HEK293 (cell line): ENCODE measurements around the gene DDX50.
A peak's percentile ranks its signal among the peaks of the same experiment; 100 is the strongest.

ENCODE experiments used
- CTCF ChIA-PET: fragments of 350-600 bp; formaldehyde crosslinking; extraction: SDS; loops from one replicate; lab custom pipeline; 2021; ENCODE audit warnings: antibody characterized with exemption; lab: Yijun Ruan, JAX
- POLR2A ChIA-PET: fragments of 300-600 bp; formaldehyde crosslinking; extraction: SDS; loops from one replicate; lab custom pipeline; 2020; ENCODE audit warnings: antibody characterized with exemption, inconsistent platforms; lab: Yijun Ruan, JAX
- H3K27ac ChIP-seq: fragments of 200-500 bp; sonication (Bioruptor generic); 2 replicates; pipeline ENCODE4 v1.5.1; 2014; ENCODE audit warnings: low read depth, low read length, control low read depth, inconsistent platforms; ENCODE audit errors: extremely low read depth
- H3K36me3 ChIP-seq, 2 experiments: fragments of 200-500 bp in 1 of 2; sonication (Bioruptor generic) in 1 of 2; 1 replicate in 1 of 2; 2 replicates in 1 of 2; pipeline ENCODE4 v1.5.1; 2014 to 2017; ENCODE audit warnings: inconsistent platforms in 2 of 2, low read length in 2 of 2; ENCODE audit not compliant: control insufficient read depth in 2 of 2, insufficient read depth in 1 of 2
- H3K4me1 ChIP-seq: fragments of 200-500 bp; sonication (Bioruptor generic); 2 replicates; pipeline ENCODE4 v1.5.1; 2014; ENCODE audit warnings: mild to moderate bottlenecking, low read length, inconsistent platforms; ENCODE audit not compliant: control insufficient read depth, insufficient read depth
- H3K4me3 ChIP-seq: 2 replicates; pipeline ENCODE4 v1.5.1; 2011; ENCODE audit warnings: low read depth, mild to moderate bottlenecking, control low read depth, low read length, moderate library complexity
- H3K9me3 ChIP-seq: fragments of 200-500 bp; sonication (Bioruptor generic); 2 replicates; pipeline ENCODE4 v1.5.1; 2014; ENCODE audit warnings: low read depth, low read length, inconsistent platforms; ENCODE audit not compliant: control insufficient read depth, insufficient read depth
- BCL11A ChIP-seq: fragments of 450-650 bp; formaldehyde crosslinking; IDR thresholded peaks from 2 replicates; pipeline ENCODE4 v1.5.1; 2016; ENCODE audit warnings: low read depth, missing biosample characterization, missing genetic modification characterization
- IKZF3 ChIP-seq: fragments of 450-650 bp; IDR thresholded peaks from 2 replicates; pipeline ENCODE4 v1.5.0; 2018; ENCODE audit warnings: missing biosample characterization, mild to moderate bottlenecking, missing genetic modification characterization, moderate library complexity
- PBX3 ChIP-seq: sonication (generic); formaldehyde crosslinking; IDR thresholded peaks from 2 replicates; pipeline ENCODE4 v1.8.1; 2022; ENCODE audit warnings: mild to moderate bottlenecking, moderate library complexity, missing genetic modification reagents
- PRDM1 ChIP-seq: fragments of 450-650 bp; formaldehyde crosslinking; IDR thresholded peaks from 2 replicates; pipeline ENCODE4; 2016; ENCODE audit warnings: missing biosample characterization, missing genetic modification characterization
- SETDB1 ChIP-seq: IDR thresholded peaks from one replicate; pipeline ENCODE4 v1.6.1; 2017; ENCODE audit warnings: mild to moderate bottlenecking, low read length, moderate library complexity, mixed read lengths; ENCODE audit not compliant: insufficient read length
- SP7 ChIP-seq: fragments of 450-650 bp; formaldehyde crosslinking; IDR thresholded peaks from 2 replicates; pipeline ENCODE4 v1.5.1; 2016; ENCODE audit warnings: missing biosample characterization, missing genetic modification characterization
- YY1 ChIP-seq: fragments of 450-650 bp; formaldehyde crosslinking; IDR thresholded peaks from 2 replicates; pipeline ENCODE4 v1.5.1; 2018; ENCODE audit warnings: missing biosample characterization, missing genetic modification characterization
- YY2 ChIP-seq: fragments of 450-650 bp; formaldehyde crosslinking; IDR thresholded peaks from 2 replicates; pipeline ENCODE4 v1.5.1; 2016; ENCODE audit warnings: missing biosample characterization, missing genetic modification characterization
- ZBTB1 ChIP-seq: fragments of 450-650 bp; formaldehyde crosslinking; IDR thresholded peaks from 2 replicates; pipeline ENCODE4 v1.5.1; 2016; ENCODE audit warnings: missing biosample characterization, missing genetic modification characterization
- ZNF169 ChIP-seq: fragments of 450-650 bp; formaldehyde crosslinking; IDR thresholded peaks from 2 replicates; pipeline ENCODE4 v1.5.1; 2016; ENCODE audit warnings: missing biosample characterization, missing genetic modification characterization
- ZNF184 ChIP-seq: fragments of 450-650 bp; IDR thresholded peaks from 2 replicates; pipeline ENCODE4 v1.5.1; 2018; ENCODE audit warnings: missing biosample characterization, mild to moderate bottlenecking, missing genetic modification characterization
- ZNF23 ChIP-seq: fragments of 450-650 bp; formaldehyde crosslinking; IDR thresholded peaks from 2 replicates; pipeline ENCODE4 v1.5.1; 2016; ENCODE audit warnings: missing biosample characterization, missing genetic modification characterization, borderline replicate concordance
- ZNF26 ChIP-seq: fragments of 450-650 bp; formaldehyde crosslinking; IDR thresholded peaks from 2 replicates; pipeline ENCODE4 v1.5.1; 2016; ENCODE audit warnings: missing biosample characterization, missing genetic modification characterization
- ZNF354C ChIP-seq: fragments of 450-650 bp; formaldehyde crosslinking; IDR thresholded peaks from 2 replicates; pipeline ENCODE4 v1.5.1; 2016; ENCODE audit warnings: missing biosample characterization, missing genetic modification characterization, low read depth, borderline replicate concordance
- ZNF391 ChIP-seq: fragments of 450-650 bp; formaldehyde crosslinking; IDR thresholded peaks from 2 replicates; pipeline ENCODE4 v1.5.1; 2016; ENCODE audit warnings: low read depth, missing biosample characterization, missing genetic modification characterization, borderline replicate concordance
- ZNF416 ChIP-seq: fragments of 450-650 bp; formaldehyde crosslinking; IDR thresholded peaks from 2 replicates; pipeline ENCODE4 v1.5.1; 2016; ENCODE audit warnings: missing biosample characterization, missing genetic modification characterization
- ZNF473 ChIP-seq: fragments of 450-650 bp; formaldehyde crosslinking; IDR thresholded peaks from 2 replicates; pipeline ENCODE4 v1.5.1; 2017; ENCODE audit warnings: missing biosample characterization, missing genetic modification characterization
- ZNF521 ChIP-seq: fragments of 450-650 bp; formaldehyde crosslinking; IDR thresholded peaks from 2 replicates; pipeline ENCODE4 v1.5.1; 2017; ENCODE audit warnings: missing biosample characterization, mild to moderate bottlenecking, missing genetic modification characterization
- ZNF529 ChIP-seq: fragments of 450-650 bp; formaldehyde crosslinking; IDR thresholded peaks from 2 replicates; pipeline ENCODE4 v1.5.1; 2017; ENCODE audit warnings: missing genetic modification characterization, missing biosample characterization; ENCODE audit not compliant: insufficient replicate concordance
- ZNF530 ChIP-seq: fragments of 450-650 bp; formaldehyde crosslinking; IDR thresholded peaks from 2 replicates; pipeline ENCODE4 v1.5.1; 2016; ENCODE audit warnings: low read depth, missing biosample characterization, missing genetic modification characterization
- ZNF610 ChIP-seq: fragments of 450-650 bp; formaldehyde crosslinking; IDR thresholded peaks from 2 replicates; pipeline ENCODE4 v1.5.1; 2016; ENCODE audit warnings: missing biosample characterization, missing genetic modification characterization, borderline replicate concordance
- ZNF623 ChIP-seq: fragments of 450-650 bp; formaldehyde crosslinking; IDR thresholded peaks from 2 replicates; pipeline ENCODE4 v1.5.1; 2016; ENCODE audit warnings: missing biosample characterization, missing genetic modification characterization
- ZNF664 ChIP-seq: fragments of 450-650 bp; formaldehyde crosslinking; IDR thresholded peaks from 2 replicates; pipeline ENCODE4 v1.5.1; 2016; ENCODE audit warnings: missing biosample characterization, missing genetic modification characterization
- ZNF670 ChIP-seq: fragments of 450-650 bp; formaldehyde crosslinking; IDR thresholded peaks from 2 replicates; pipeline ENCODE4 v1.5.1; 2016; ENCODE audit warnings: missing biosample characterization, missing genetic modification characterization, low read depth
- ZNF76 ChIP-seq: fragments of 450-650 bp; formaldehyde crosslinking; IDR thresholded peaks from 2 replicates; pipeline ENCODE4; 2016; ENCODE audit warnings: low read depth, missing biosample characterization, missing genetic modification characterization, borderline replicate concordance
- ZNF768 ChIP-seq: fragments of 450-650 bp; formaldehyde crosslinking; IDR thresholded peaks from 2 replicates; pipeline ENCODE4 v1.5.1; 2018; ENCODE audit warnings: missing biosample characterization, mild to moderate bottlenecking, missing genetic modification characterization
- ZNF830 ChIP-seq: fragments of 450-650 bp; IDR thresholded peaks from 2 replicates; pipeline ENCODE4 v1.5.0; 2018; ENCODE audit warnings: missing biosample characterization, missing genetic modification characterization, low read depth, mild to moderate bottlenecking, moderate library complexity
- ZSCAN23 ChIP-seq: fragments of 450-650 bp; formaldehyde crosslinking; IDR thresholded peaks from 2 replicates; pipeline ENCODE4 v1.5.1; 2016; ENCODE audit warnings: missing biosample characterization, missing genetic modification characterization
- ZXDB ChIP-seq: fragments of 450-650 bp; formaldehyde crosslinking; IDR thresholded peaks from 2 replicates; pipeline ENCODE4 v1.5.1; 2016; ENCODE audit warnings: missing biosample characterization, missing genetic modification characterization
- TF ChIP-seq, protein P1 (sequence below): fragments of 450-650 bp; formaldehyde crosslinking; IDR thresholded peaks from 2 replicates; pipeline ENCODE4 v1.5.1; 2017; ENCODE audit warnings: missing biosample characterization, missing genetic modification characterization
- TF ChIP-seq, protein P2 (sequence below): fragments of 450-650 bp; formaldehyde crosslinking; IDR thresholded peaks from 2 replicates; pipeline ENCODE4 v1.5.1; 2016; ENCODE audit warnings: missing biosample characterization, missing genetic modification characterization
- TF ChIP-seq, protein P3 (sequence below): fragments of 450-650 bp; formaldehyde crosslinking; IDR thresholded peaks from 2 replicates; pipeline ENCODE4 v1.5.1; 2016; ENCODE audit warnings: missing biosample characterization, missing genetic modification characterization

Gene DDX50

DNA sequence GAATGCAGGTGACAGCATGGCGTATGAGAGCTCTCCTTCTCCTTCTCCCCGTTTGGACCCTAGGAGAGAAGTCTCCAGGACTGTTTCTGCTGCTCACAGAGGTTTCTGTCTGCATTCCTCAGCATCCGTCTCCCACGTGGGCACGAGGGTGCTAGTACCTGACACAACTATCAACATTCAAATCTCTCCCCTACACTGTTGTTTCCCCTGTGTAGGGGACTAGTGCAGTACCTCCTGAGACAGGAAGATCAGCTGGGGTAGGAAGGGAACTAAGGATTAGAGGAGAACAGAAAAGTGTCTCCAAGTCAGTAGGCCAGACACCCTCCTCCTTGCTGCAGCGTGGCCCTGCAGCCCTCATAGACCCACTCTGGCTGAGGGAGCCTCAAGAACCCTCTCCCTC lies 44.8 kb upstream of the DDX50 start (continued):
- TF ChIP-seq, protein P1, sequence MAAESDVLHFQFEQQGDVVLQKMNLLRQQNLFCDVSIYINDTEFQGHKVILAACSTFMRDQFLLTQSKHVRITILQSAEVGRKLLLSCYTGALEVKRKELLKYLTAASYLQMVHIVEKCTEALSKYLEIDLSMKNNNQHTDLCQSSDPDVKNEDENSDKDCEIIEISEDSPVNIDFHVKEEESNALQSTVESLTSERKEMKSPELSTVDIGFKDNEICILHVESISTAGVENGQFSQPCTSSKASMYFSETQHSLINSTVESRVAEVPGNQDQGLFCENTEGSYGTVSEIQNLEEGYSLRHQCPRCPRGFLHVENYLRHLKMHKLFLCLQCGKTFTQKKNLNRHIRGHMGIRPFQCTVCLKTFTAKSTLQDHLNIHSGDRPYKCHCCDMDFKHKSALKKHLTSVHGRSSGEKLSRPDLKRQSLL (tag by site-specific recombination): no peak

DNA sequence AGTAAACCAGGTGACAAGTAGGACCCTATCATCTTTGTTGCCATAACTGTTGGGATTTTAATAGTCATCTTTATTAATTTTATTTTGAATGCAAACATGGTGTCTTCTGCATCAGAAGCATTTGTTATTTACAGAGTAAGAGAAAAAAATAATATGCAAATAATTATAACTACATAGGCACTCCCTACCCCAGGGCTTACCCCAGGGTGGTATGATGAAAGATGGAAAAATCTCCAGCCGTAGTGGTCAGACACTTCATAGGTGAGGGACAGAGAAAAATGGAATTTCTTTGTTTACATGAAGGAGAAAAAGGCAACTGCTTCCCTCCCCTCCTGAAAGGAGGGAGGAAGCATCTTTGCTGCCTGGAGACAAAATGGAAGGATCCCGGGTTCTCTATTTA lies 44.1 kb upstream of the DDX50 start:
- CTCF ChIA-PET: interaction anchor here (0.5 kb wide), 1 partner anchor 152 kb away, joined by 3 read pairs; no protein-coding TSS in a partner anchor
- Histone ChIP-seq H3K9me3 (no peaks in the 10 kb centered on the region), H3K36me3 (no peaks in the 10 kb centered on the region), H3K4me1 (no peaks in the 10 kb centered on the region), H3K27ac (no peak overlapping the region), H3K4me3 (no peak overlapping the region)
- no peak for TF ChIP-seq ZNF76 (tag by site-specific recombination)
- TF ChIP-seq YY2 (tag by site-specific recombination): no peak
- no peak for TF ChIP-seq ZNF169
- TF ChIP-seq ZXDB (tag by site-specific recombination): no peak
- no peak for TF ChIP-seq ZBTB1 (tag by site-specific recombination)
- no peak for TF ChIP-seq ZNF530 (tag by site-specific recombination)
- TF ChIP-seq PBX3 (CRISPR knock-in tag): no peak
- no peak for TF ChIP-seq ZNF768 (tag by site-specific recombination)
- TF ChIP-seq YY1: no peak
- TF ChIP-seq ZNF664: no peak
- TF ChIP-seq ZNF529 (tag by site-specific recombination): no peak
- no peak for TF ChIP-seq SP7 (tag by site-specific recombination)
- no peak for TF ChIP-seq ZNF391 (tag by site-specific recombination)
- TF ChIP-seq ZNF416: no peak
- no peak for TF ChIP-seq ZNF521
- POLR2A ChIA-PET: no interaction called here

GRCh38 chr10:68861253-68861652 lies 39.9 kb upstream of the DDX50 start:
- no peaks in the 10 kb centered on the region for H3K9me3 ChIP-seq
- no peak overlapping the region for H3K4me3 ChIP-seq
- ChIA-PET CTCF (no interaction called here), POLR2A (no interaction called here)
- no peaks in the 10 kb centered on the region for H3K4me1 ChIP-seq
- no peak overlapping the region for H3K27ac ChIP-seq
- no peaks in the 10 kb centered on the region for H3K36me3 ChIP-seq
- TF ChIP-seq ZNF830: no peak
- no peak for TF ChIP-seq ZNF23
- TF ChIP-seq IKZF3 (tag by site-specific recombination): no peak
- peak; percentile 33; the same call in 1 of the 2 replicates for TF ChIP-seq ZNF26 (tag by site-specific recombination)
- TF ChIP-seq ZNF473 (tag by site-specific recombination): no peak
- TF ChIP-seq PRDM1 (tag by site-specific recombination): no peak
- TF ChIP-seq SETDB1: peak; percentile 88
- TF ChIP-seq ZSCAN23 (tag by site-specific recombination): no peak
- no peak for TF ChIP-seq ZNF354C
- TF ChIP-seq, protein P2, sequence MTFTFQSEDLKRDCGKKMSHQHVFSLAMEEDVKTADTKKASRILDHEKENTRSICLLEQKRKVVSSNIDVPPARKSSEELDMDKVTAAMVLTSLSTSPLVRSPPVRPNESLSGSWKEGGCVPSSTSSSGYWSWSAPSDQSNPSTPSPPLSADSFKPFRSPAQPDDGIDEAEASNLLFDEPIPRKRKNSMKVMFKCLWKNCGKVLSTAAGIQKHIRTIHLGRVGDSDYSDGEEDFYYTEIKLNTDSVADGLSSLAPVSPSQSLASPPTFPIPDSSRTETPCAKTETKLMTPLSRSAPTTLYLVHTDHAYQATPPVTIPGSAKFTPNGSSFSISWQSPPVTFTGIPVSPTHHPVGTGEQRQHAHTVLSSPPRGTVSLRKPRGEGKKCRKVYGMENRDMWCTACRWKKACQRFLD (tag by site-specific recombination): no peak
- TF ChIP-seq ZNF670: no peak
- no peak for TF ChIP-seq BCL11A (tag by site-specific recombination)
- TF ChIP-seq, protein P3, sequence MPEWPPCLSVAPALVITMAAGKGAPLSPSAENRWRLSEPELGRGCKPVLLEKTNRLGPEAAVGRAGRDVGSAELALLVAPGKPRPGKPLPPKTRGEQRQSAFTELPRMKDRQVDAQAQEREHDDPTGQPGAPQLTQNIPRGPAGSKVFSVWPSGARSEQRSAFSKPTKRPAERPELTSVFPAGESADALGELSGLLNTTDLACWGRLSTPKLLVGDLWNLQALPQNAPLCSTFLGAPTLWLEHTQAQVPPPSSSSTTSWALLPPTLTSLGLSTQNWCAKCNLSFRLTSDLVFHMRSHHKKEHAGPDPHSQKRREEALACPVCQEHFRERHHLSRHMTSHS (tag by site-specific recombination): no peak
- no peak for TF ChIP-seq ZNF623 (tag by site-specific recombination)
- no peak for TF ChIP-seq ZNF184 (tag by site-specific recombination)
- 0 out of 2 replicates have a peak, but pooled peaks have one; percentile 48 for TF ChIP-seq ZNF610 (tag by site-specific recombination)
